DND-41 (cell line): ENCODE measurements around the gene TBX4.
"Not testable (repeated sequence)": the region's sequence is repeated elsewhere in the genome, so short reads cannot be mapped to it uniquely, and the experiment has no call there.

Experiments
- ATAC-seq: fragments of 200-7000 bp; cut with Tn5 transposase; 3 replicates; pipeline ENCODE4 v1.9.1; 2021; ENCODE audit warnings: low read depth; ENCODE audit not compliant: insufficient read depth
- DNase-seq: peaks from one replicate; pipeline ENCODE4 v3.0.0-alpha.2; 2020
- H2AFZ ChIP-seq: 2 replicates; pipeline ENCODE4 v1.6.0; 2012; ENCODE audit warnings: low read depth, low read length
- H3K27ac ChIP-seq: 2 replicates; pipeline ENCODE4 v1.5.1; 2012; ENCODE audit warnings: low read length, inconsistent platforms
- H3K27me3 ChIP-seq: fragments of 200-600 bp; sonication (generic); 2 replicates; pipeline ENCODE4 v1.6.0; 2012; ENCODE audit warnings: low read length, mild to moderate bottlenecking, inconsistent platforms; ENCODE audit not compliant: insufficient read depth, poor library complexity
- H3K36me3 ChIP-seq: 2 replicates; pipeline ENCODE4 v1.5.1; 2012; ENCODE audit warnings: low read length, inconsistent platforms; ENCODE audit not compliant: insufficient read depth
- H3K4me1 ChIP-seq: 2 replicates; pipeline ENCODE4 v1.5.1; 2012; ENCODE audit warnings: mild to moderate bottlenecking, low read length; ENCODE audit not compliant: insufficient read depth
- H3K4me2 ChIP-seq: 2 replicates; pipeline ENCODE4 v1.6.0; 2012; ENCODE audit warnings: mild to moderate bottlenecking, moderate library complexity, low read length, inconsistent platforms; ENCODE audit not compliant: insufficient read depth
- H3K4me3 ChIP-seq, 2 experiments: fragments of 200-600 bp in 1 of 2; shearing (Covaris generic) in 1 of 2; 2 replicates each; pipeline ENCODE4 v1.5.1; 2012 to 2016; ENCODE audit warnings: inconsistent platforms in 2 of 2, low read length in 2 of 2, mild to moderate bottlenecking in 2 of 2, low read depth in 1 of 2, moderate library complexity in 1 of 2
- H3K79me2 ChIP-seq: 2 replicates; pipeline ENCODE4 v1.6.0; 2012; ENCODE audit warnings: low read length, inconsistent platforms; ENCODE audit not compliant: insufficient read depth
- H3K9ac ChIP-seq: 2 replicates; pipeline ENCODE4 v1.6.0; 2012; ENCODE audit warnings: low read depth, mild to moderate bottlenecking, inconsistent platforms, low read length, moderate library complexity
- H3K9me3 ChIP-seq: 2 replicates; pipeline ENCODE4 v1.5.1; 2012; ENCODE audit warnings: low read length, moderate library complexity, mild to moderate bottlenecking, inconsistent platforms; ENCODE audit not compliant: insufficient read depth, severe bottlenecking
- H4K20me1 ChIP-seq: 2 replicates; pipeline ENCODE4 v1.6.0; 2012; ENCODE audit warnings: low read length; ENCODE audit not compliant: insufficient read depth
- CTCF ChIP-seq: IDR thresholded peaks from 2 replicates; pipeline ENCODE4 v1.5.1; 2012; ENCODE audit warnings: borderline replicate concordance, low read length, moderate library complexity, mild to moderate bottlenecking; ENCODE audit not compliant: poor library complexity, severe bottlenecking; ENCODE audit errors: extremely low read depth
- EZH2 ChIP-seq: IDR thresholded peaks from 3 replicates; pipeline ENCODE4 v1.6.1; 2012; ENCODE audit warnings: borderline replicate concordance, low read depth, mild to moderate bottlenecking, moderate library complexity, low read length, inconsistent platforms; ENCODE audit not compliant: severe bottlenecking

TBX4 gene

DNA sequence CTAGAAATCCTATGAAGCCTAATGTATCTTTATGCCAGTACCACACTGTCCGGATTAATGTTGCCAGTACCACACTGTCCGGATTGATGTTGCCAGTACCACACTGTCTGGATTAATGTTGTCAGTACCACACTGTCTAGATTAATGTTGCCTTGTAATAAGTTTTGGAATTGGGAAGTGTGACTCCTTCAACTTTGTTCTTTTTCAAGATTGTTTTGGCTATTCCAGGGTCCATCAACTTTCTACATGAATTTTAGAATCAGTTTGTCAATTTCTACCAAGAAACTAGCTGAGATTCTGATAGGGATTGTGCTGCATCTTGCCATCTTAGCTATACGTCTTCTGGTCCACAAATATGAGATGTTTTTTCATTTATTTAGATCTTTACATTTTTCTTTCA, 68.7 kb downstream of the TBX4 start:
- DNase-seq (no peak), ATAC-seq (no peak)
- H3K4me2 ChIP-seq, result no peak overlapping the region
- H3K9me3 ChIP-seq, result no peaks in the 10 kb centered on the region
- no peaks in the 10 kb centered on the region for H4K20me1 ChIP-seq
- H3K36me3 ChIP-seq, result no peaks in the 10 kb centered on the region
- no peak overlapping the region for H3K9ac ChIP-seq
- H2AFZ ChIP-seq, result no peak overlapping the region
- H3K4me3 ChIP-seq, result no peak overlapping the region
- H3K27me3 ChIP-seq, result peaks cover 4% of the 10 kb centered on the region
- no peak overlapping the region for H3K27ac ChIP-seq
- H3K4me1 ChIP-seq, result no peaks in the 10 kb centered on the region
- no peaks in the 10 kb centered on the region for H3K79me2 ChIP-seq
- no peak for TF ChIP-seq CTCF
- no peak for TF ChIP-seq EZH2

GRCh38 chr17:61522088-61522487, 69.9 kb downstream of the TBX4 start:
- Histone ChIP-seq H4K20me1 (no peaks in the 10 kb centered on the region), H3K9me3 (no peaks in the 10 kb centered on the region), H3K9ac (no peak overlapping the region), H3K4me3 (no peak overlapping the region), H3K79me2 (no peaks in the 10 kb centered on the region), H3K4me2 (no peak overlapping the region), H3K27me3 (no peaks in the 10 kb centered on the region), H3K36me3 (no peaks in the 10 kb centered on the region), H3K27ac (no peak overlapping the region), H3K4me1 (no peaks in the 10 kb centered on the region), H2AFZ (no peak overlapping the region)
- no peak for ATAC-seq
- no peak for TF ChIP-seq CTCF
- no peak for TF ChIP-seq EZH2
- no peak for DNase-seq

GRCh38 chr17:61524319-61524718, 72.1 kb downstream of the TBX4 start:
- ATAC-seq (no peak), DNase-seq (no peak)
- no peaks in the 10 kb centered on the region for H3K27me3 ChIP-seq

GRCh38 chr17:61527441-61527840, 75.2 kb downstream of the TBX4 start:
- H3K36me3 ChIP-seq, ATAC-seq, H3K4me1 ChIP-seq, H3K4me2 ChIP-seq, H3K9me3 ChIP-seq, H4K20me1 ChIP-seq, H3K27ac ChIP-seq, H3K4me3 ChIP-seq, DNase-seq, H3K27me3 ChIP-seq, H2AFZ ChIP-seq, H3K9ac ChIP-seq, H3K79me2 ChIP-seq: not testable (repeated sequence)

More at GRCh38 chr17:61524319-61524718, 72.1 kb downstream of the TBX4 start:
- no peaks in the 10 kb centered on the region for H3K36me3 ChIP-seq
- H3K4me2 ChIP-seq, result no peak overlapping the region
- TF ChIP-seq CTCF (no peak), EZH2 (no peak)
- H3K4me1 ChIP-seq, result no peaks in the 10 kb centered on the region
- H2AFZ ChIP-seq, result no peak overlapping the region
- no peaks in the 10 kb centered on the region for H3K79me2 ChIP-seq
- no peak overlapping the region for H3K4me3 ChIP-seq
- no peak overlapping the region for H3K27ac ChIP-seq
- H3K9me3 ChIP-seq, result no peaks in the 10 kb centered on the region
- no peaks in the 10 kb centered on the region for H4K20me1 ChIP-seq
- no peak overlapping the region for H3K9ac ChIP-seq
